ENCODE data around the gene ADD3.
"Not testable (repeated sequence)": the region's sequence is repeated elsewhere in the genome, so short reads cannot be mapped to it uniquely, and the experiment has no call there.

- TF ChIP-seq POLR2A, CTCF (IDR thresholded peaks at IDR 0.05): not testable (repeated sequence)
Observed at GRCh38 chr10:109985768-109986167, 22.0 kb upstream of the ADD3 start.
